Measurements from ENCODE around the gene SNAP25.

- TF ChIP-seq CTCF (IDR thresholded peaks at IDR 0.05; ENCODE audit: insufficient read depth, low read length, poor library complexity, severe bottlenecking) (no peak), EZH2phosphoT487 (conservative IDR thresholded peaks at IDR 0.05; ENCODE audit: low read length) (no peak)
Measured at GRCh38 chr20:10280018-10280908, 61.6 kb downstream of the SNAP25 start.
